K562 (cell line): Measurements from ENCODE around the gene IGF2BP1. TPM values are rescaled to one million over a fixed set of nuclear protein-coding genes. Genes with fewer than 3 reads are reported as not detected.

ENCODE experiments used
- BHLHE40 ChIP-seq: IDR thresholded peaks from 2 replicates; pipeline ENCODE4 v1.6.1; 2011; ENCODE audit warnings: low read length, improper control_type of control experiment
- CBX3 ChIP-seq, 2 experiments: IDR thresholded peaks; 1 replicate in 1 of 2; 2 replicates in 1 of 2; pipeline ENCODE4 v1.6.1; 2012; ENCODE audit warnings: inconsistent platforms in 2 of 2, low read length in 2 of 2, borderline replicate concordance in 1 of 2, control low read depth in 1 of 2
- CHD1 ChIP-seq: fragments of 200-600 bp; sonication (generic); IDR thresholded peaks from one replicate; pipeline ENCODE4 v1.6.1; 2012; ENCODE audit warnings: mild to moderate bottlenecking, moderate library complexity, low read length, inconsistent platforms
- DEAF1 ChIP-seq: fragments of 450-650 bp; formaldehyde crosslinking; IDR thresholded peaks from 2 replicates; pipeline ENCODE4 v1.4.0; 2020; ENCODE audit warnings: mild to moderate bottlenecking, moderate library complexity
- FOS ChIP-seq: IDR thresholded peaks from 3 replicates; pipeline ENCODE4 v1.6.1; 2011; ENCODE audit not compliant: insufficient read length; ENCODE audit errors: extremely low read depth
- FOXJ2 ChIP-seq: fragments of 200-800 bp; sonication (Bioruptor generic); IDR thresholded peaks from 2 replicates; pipeline ENCODE4 v1.6.1; 2016; ENCODE audit warnings: missing genetic modification characterization, missing compliant biosample characterization
- GABPA ChIP-seq: fragments of 200-800 bp; sonication (Bioruptor generic); conservative IDR thresholded peaks from 2 replicates; pipeline ENCODE4 v1.6.1; 2016; ENCODE audit warnings: low read depth, missing genetic modification characterization, missing compliant biosample characterization
- GATAD2B ChIP-seq: fragments of 450-650 bp; IDR thresholded peaks from 2 replicates; pipeline ENCODE4 v1.6.1; 2017; ENCODE audit warnings: mild to moderate bottlenecking, borderline replicate concordance
- KAT7 ChIP-seq: sonication (generic); formaldehyde crosslinking; IDR thresholded peaks from 2 replicates; pipeline ENCODE4 v1.8.0; 2022; ENCODE audit warnings: missing genetic modification reagents, mild to moderate bottlenecking, borderline replicate concordance
- KAT8 ChIP-seq: fragments of 450-650 bp; IDR thresholded peaks from 2 replicates; pipeline ENCODE4 v1.6.1; 2016; ENCODE audit warnings: low read depth, mild to moderate bottlenecking
- L3MBTL2 ChIP-seq: fragments of 450-650 bp; IDR thresholded peaks from 2 replicates; pipeline ENCODE4 v1.6.1; 2016; ENCODE audit warnings: mild to moderate bottlenecking, moderate library complexity
- MCM7 ChIP-seq, 2 experiments: fragments of 450-650 bp; IDR thresholded peaks; 2 replicates each; pipeline ENCODE4 v1.6.1; 2016 to 2018
- NCOR1 ChIP-seq: fragments of 450-650 bp; IDR thresholded peaks from 2 replicates; pipeline ENCODE4 v1.6.1; 2016; ENCODE audit warnings: mild to moderate bottlenecking, moderate library complexity
- PHF20 ChIP-seq: fragments of 450-650 bp; IDR thresholded peaks from 2 replicates; pipeline ENCODE4 v1.6.1; 2018; ENCODE audit not compliant: partially characterized antibody
- RAD51 ChIP-seq: fragments of 450-650 bp; IDR thresholded peaks from 2 replicates; pipeline ENCODE4 v1.7.1; 2016; ENCODE audit warnings: low read depth, mild to moderate bottlenecking, borderline replicate concordance
- RBBP5 ChIP-seq: fragments of 200-600 bp; sonication (generic); IDR thresholded peaks from 2 replicates; pipeline ENCODE4 v1.6.1; 2012; ENCODE audit warnings: borderline replicate concordance, mild to moderate bottlenecking, low read length, control low read depth, inconsistent platforms; ENCODE audit not compliant: insufficient read depth, poor library complexity, severe bottlenecking
- SRSF9 ChIP-seq: fragments of 200-400 bp; formaldehyde crosslinking; IDR thresholded peaks from 2 replicates; pipeline ENCODE4 v1.6.1; 2017; ENCODE audit warnings: low read depth, low read length, borderline replicate concordance
- YY1 ChIP-seq, 3 experiments: IDR thresholded peaks; 2 replicates each; pipeline ENCODE4 v1.6.1; 2011; ENCODE audit warnings: low read length in 2 of 3, mild to moderate bottlenecking in 2 of 3, moderate library complexity in 2 of 3, borderline replicate concordance in 1 of 3, control low read depth in 1 of 3, low read depth in 1 of 3; ENCODE audit not compliant: insufficient read depth in 3 of 3, insufficient replicate concordance in 2 of 3, control insufficient read depth in 1 of 3, insufficient read length in 1 of 3; ENCODE audit errors: extremely low read depth in 1 of 3
- ZBTB8A ChIP-seq: fragments of 450-650 bp; IDR thresholded peaks from 2 replicates; pipeline ENCODE4 v1.6.1; 2018; ENCODE audit warnings: mild to moderate bottlenecking, moderate library complexity; ENCODE audit not compliant: partially characterized antibody
- ZKSCAN8 ChIP-seq: fragments of 200-800 bp; sonication (Bioruptor generic); IDR thresholded peaks from 2 replicates; pipeline ENCODE4 v1.6.1; 2016; ENCODE audit warnings: missing genetic modification characterization, missing compliant biosample characterization
- ZNF12 ChIP-seq: sonication (generic); formaldehyde crosslinking; IDR thresholded peaks from 2 replicates; pipeline ENCODE4 v1.4.0; 2020; ENCODE audit warnings: mild to moderate bottlenecking, missing genetic modification reagents
- ZNF384 ChIP-seq: IDR thresholded peaks from 2 replicates; pipeline ENCODE4 v1.6.1; 2012; ENCODE audit warnings: low read depth, low read length, improper control_type of control experiment
- ZNF717 ChIP-seq: fragments of 250-450 bp; sonication (Bioruptor Pico); IDR thresholded peaks from 2 replicates; pipeline ENCODE4 v1.5.0; 2021
- ZNF75A ChIP-seq: fragments of 450-650 bp; formaldehyde crosslinking; IDR thresholded peaks from 2 replicates; pipeline ENCODE4 v1.4.0; 2020; ENCODE audit warnings: mild to moderate bottlenecking
- polyA plus RNA-seq, 8 experiments: library from polyadenylated mRNA; depleted of rRNA in 4 of 8; stranded (reverse) in 5 of 8; unstranded in 3 of 8; fragments of >200 nt; fragmentation: Nextera tagmentation in 2 of 8; fragmentation: Illumina TruSeq in 1 of 8; extraction: Ambion mirVana in 2 of 8; extraction: Trizol in 1 of 8; gene quantifications; 2 replicates each; pipeline versions ENCODE4 v1.2.1 to v1.2.3, GENCODE V29; 2011 to 2014; ENCODE audit warnings: inconsistent platforms in 1 of 8, missing spikeins in 1 of 8
- total RNA-seq, 7 experiments: library from RNA; depleted of rRNA in 6 of 7; stranded (reverse); fragments of >200 nt in 6 of 7; fragmentation: Illumina TruSeq in 2 of 7; extraction: Trizol in 2 of 7; gene quantifications; 2 replicates each; pipeline versions ENCODE4 v1.2.1 to v1.2.3, GENCODE V29; 2011 to 2021; ENCODE audit warnings: low replicate concordance in 1 of 7
- TF ChIP-seq, protein P1 (sequence below): sonication (generic); formaldehyde crosslinking; IDR thresholded peaks from 2 replicates; pipeline ENCODE4 v1.8.0; 2022; ENCODE audit warnings: mild to moderate bottlenecking, missing genetic modification reagents, borderline replicate concordance
- TF ChIP-seq, protein P2 (sequence below): fragments of 450-650 bp; IDR thresholded peaks from 2 replicates; pipeline ENCODE4 v1.6.1; 2017; ENCODE audit warnings: mild to moderate bottlenecking, moderate library complexity

Gene IGF2BP1
- total and polyA plus RNA-seq, 9 of the 15 experiments (the other 6 are each of a cell fraction or from before 2014, with no cell fraction given): 13.0 to 318 (median 53.6) TPM

DNA sequence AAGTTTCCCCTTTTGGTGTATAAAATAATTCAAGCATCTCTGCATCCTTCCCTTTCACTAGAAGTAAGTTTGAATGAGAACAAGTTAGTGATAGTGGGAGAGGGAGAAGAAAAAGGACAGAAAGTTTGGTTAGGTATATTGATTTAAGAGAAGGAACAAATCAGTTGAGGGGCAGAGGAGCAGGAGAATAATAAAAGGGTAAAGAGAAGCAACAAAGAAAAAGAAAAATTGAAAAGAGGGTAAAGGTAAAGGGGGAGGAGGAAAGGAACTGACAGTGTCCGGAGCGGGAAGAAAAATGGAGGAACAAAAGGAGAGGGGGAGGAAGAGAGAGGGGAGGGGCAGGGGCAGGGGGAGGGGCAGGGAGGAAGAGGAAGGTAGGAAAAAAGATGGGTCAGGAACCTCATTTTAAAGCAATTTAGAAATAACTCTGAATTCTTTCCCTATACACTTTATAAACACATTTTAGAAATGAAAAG, 6.3 kb upstream of the IGF2BP1 start (continued):
- TF ChIP-seq, protein P1, sequence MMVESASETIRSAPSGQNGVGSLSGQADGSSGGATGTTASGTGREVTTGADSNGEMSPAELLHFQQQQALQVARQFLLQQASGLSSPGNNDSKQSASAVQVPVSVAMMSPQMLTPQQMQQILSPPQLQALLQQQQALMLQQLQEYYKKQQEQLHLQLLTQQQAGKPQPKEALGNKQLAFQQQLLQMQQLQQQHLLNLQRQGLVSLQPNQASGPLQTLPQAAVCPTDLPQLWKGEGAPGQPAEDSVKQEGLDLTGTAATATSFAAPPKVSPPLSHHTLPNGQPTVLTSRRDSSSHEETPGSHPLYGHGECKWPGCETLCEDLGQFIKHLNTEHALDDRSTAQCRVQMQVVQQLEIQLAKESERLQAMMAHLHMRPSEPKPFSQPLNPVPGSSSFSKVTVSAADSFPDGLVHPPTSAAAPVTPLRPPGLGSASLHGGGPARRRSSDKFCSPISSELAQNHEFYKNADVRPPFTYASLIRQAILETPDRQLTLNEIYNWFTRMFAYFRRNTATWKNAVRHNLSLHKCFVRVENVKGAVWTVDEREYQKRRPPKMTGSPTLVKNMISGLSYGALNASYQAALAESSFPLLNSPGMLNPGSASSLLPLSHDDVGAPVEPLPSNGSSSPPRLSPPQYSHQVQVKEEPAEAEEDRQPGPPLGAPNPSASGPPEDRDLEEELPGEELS (CRISPR knock-in tag): no peak
- TF ChIP-seq DEAF1: no peak
- no peak for TF ChIP-seq RBBP5
- no peak for TF ChIP-seq KAT8
- no peak for TF ChIP-seq KAT7 (CRISPR knock-in tag)
- no peak for TF ChIP-seq SRSF9
- TF ChIP-seq ZKSCAN8: no peak
- TF ChIP-seq L3MBTL2: no peak
- TF ChIP-seq FOXJ2 (tag): no peak
- no peak for TF ChIP-seq GATAD2B
- no peak for TF ChIP-seq BHLHE40
- no peak for TF ChIP-seq ZNF384
- no peak for TF ChIP-seq PHF20
- TF ChIP-seq YY1 (IDR thresholded peaks at IDR 0.05; ENCODE audit: borderline replicate concordance in 1 of 3, control insufficient read depth in 1 of 3, extremely low read depth in 1 of 3, insufficient read depth in 3 of 3, insufficient read length in 1 of 3, insufficient replicate concordance in 2 of 3, low read depth in 1 of 3, low read length in 2 of 3): peak in 1 of 3 experiments; percentile 67
- no peak for TF ChIP-seq ZNF75A (CRISPR knock-in tag)
- TF ChIP-seq ZNF717: no peak
- no peak for TF ChIP-seq ZNF12
- TF ChIP-seq ZBTB8A: no peak
- TF ChIP-seq, protein P2, sequence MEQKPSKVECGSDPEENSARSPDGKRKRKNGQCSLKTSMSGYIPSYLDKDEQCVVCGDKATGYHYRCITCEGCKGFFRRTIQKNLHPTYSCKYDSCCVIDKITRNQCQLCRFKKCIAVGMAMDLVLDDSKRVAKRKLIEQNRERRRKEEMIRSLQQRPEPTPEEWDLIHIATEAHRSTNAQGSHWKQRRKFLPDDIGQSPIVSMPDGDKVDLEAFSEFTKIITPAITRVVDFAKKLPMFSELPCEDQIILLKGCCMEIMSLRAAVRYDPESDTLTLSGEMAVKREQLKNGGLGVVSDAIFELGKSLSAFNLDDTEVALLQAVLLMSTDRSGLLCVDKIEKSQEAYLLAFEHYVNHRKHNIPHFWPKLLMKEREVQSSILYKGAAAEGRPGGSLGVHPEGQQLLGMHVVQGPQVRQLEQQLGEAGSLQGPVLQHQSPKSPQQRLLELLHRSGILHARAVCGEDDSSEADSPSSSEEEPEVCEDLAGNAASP: no peak
- no peak for TF ChIP-seq GABPA
- no peak for TF ChIP-seq FOS
- no peak for TF ChIP-seq RAD51
- TF ChIP-seq MCM7 (IDR thresholded peaks at IDR 0.05): 0 out of 4 replicates have a peak, but pooled peaks of 1 of the 2 experiments have one; percentile 39
- TF ChIP-seq CBX3 (IDR thresholded peaks at IDR 0.05; ENCODE audit: borderline replicate concordance in 1 of 2, low read length in 2 of 2): no peak
- TF ChIP-seq CHD1: no peak
- no peak for TF ChIP-seq NCOR1
